Aorta (tissue), 5 donors: ENCODE data around the gene TMA7. TPM values are rescaled to one million over a fixed set of nuclear protein-coding genes. Genes with fewer than 3 reads are reported as not detected.
A peak's percentile ranks its signal among the peaks of the same experiment; 100 is the strongest.
"Not testable (repeated sequence)": the region's sequence is repeated elsewhere in the genome, so short reads cannot be mapped to it uniquely, and the experiment has no call there.

Experiments
- ATAC-seq: fragments of 200-7000 bp; cut with Tn5 transposase; one replicate; pipeline ENCODE4 v1.9.1; 2022; ENCODE audit warnings: moderate library complexity; ENCODE audit not compliant: low FRiP score
- DNase-seq, 2 donors: peaks; one replicate each; pipeline ENCODE4 v3.0.0-alpha.2; 2020
- H3K27ac ChIP-seq, 2 donors: one replicate each; pipeline ENCODE4 v1.5.1; 2013; ENCODE audit warnings: low read length in 2 of 2, mild to moderate bottlenecking in 2 of 2, moderate library complexity in 2 of 2, control low read depth in 1 of 2, inconsistent platforms in 1 of 2, low read depth in 1 of 2
- H3K27me3 ChIP-seq, 2 donors: one replicate each; pipeline ENCODE4 v1.6.1; 2013; ENCODE audit warnings: control low read depth in 1 of 2, low read length in 1 of 2, mild to moderate bottlenecking in 1 of 2, moderate library complexity in 1 of 2; ENCODE audit not compliant: insufficient read depth in 2 of 2, control insufficient read depth in 1 of 2
- H3K36me3 ChIP-seq, 2 donors: one replicate each; pipeline ENCODE4 v1.6.1; 2013; ENCODE audit warnings: control low read depth in 1 of 2, low read length in 1 of 2, mild to moderate bottlenecking in 1 of 2; ENCODE audit not compliant: insufficient read depth in 2 of 2, control insufficient read depth in 1 of 2
- H3K4me1 ChIP-seq, 2 donors: one replicate each; pipeline ENCODE4 v1.6.1; 2013; ENCODE audit warnings: low read length in 2 of 2, control low read depth in 1 of 2, mild to moderate bottlenecking in 1 of 2, moderate library complexity in 1 of 2; ENCODE audit not compliant: insufficient read depth in 2 of 2, control insufficient read depth in 1 of 2
- H3K4me3 ChIP-seq, 2 donors: one replicate each; pipeline ENCODE4 v1.5.1; 2013; ENCODE audit warnings: low read length in 2 of 2, control low read depth in 1 of 2, mild to moderate bottlenecking in 1 of 2
- H3K9me3 ChIP-seq: one replicate; pipeline ENCODE4 v1.6.1; 2013; ENCODE audit warnings: mild to moderate bottlenecking, low read length; ENCODE audit not compliant: control insufficient read depth
- WGBS, 2 donors: extraction: QIAGEN DNeasy Blood & Tissue Kit; methylation state at CpG; one replicate each; pipeline ENCODE4 v1.1.7; 2013; 5-methylcytosine and 5-hydroxymethylcytosine counted together
- intact Hi-C, 2 donors: fragments of 100-400 bp; cut with DNase I; formaldehyde crosslinking; loops; one replicate each; pipeline versions ENCODE4 v1.14.2 to v1.15.0; 2022
- polyA plus RNA-seq, 2 donors: library from polyadenylated mRNA; stranded (reverse); fragments of 200-250 nt; gene quantifications; one replicate each; pipeline ENCODE4 v1.2.3, GENCODE V29; 2013
- total RNA-seq, 2 donors: library from RNA; stranded (reverse); fragmentation: NEBNext Ultra II Directional; extraction: Animal tissue kit (Norgen Biotek cat#: 25700); gene quantifications; one replicate each; pipeline ENCODE4 v1.2.1, GENCODE V29; 2021
- donor health status: healthy with polysubstance abuse.
- donor health status: Bipolar disorder and iron deficiency.
- donor health status: DM: no; HTN: no; CAD: no.
- donor health status: DM: no; HTN: no; CAD: no.
- donor health status: DM: yes; HTN: yes; CAD: no.

The TMA7 gene
- total and polyA plus RNA-seq, 4 donors, result 114 to 686 (median 215) TPM

GRCh38 chr3:48472673-48472922 is 32.5 kb downstream of the TMA7 start:
- H3K4me1 ChIP-seq, result no peaks in the 10 kb centered on the region
- WGBS, 2 donors, result 0 to 1% methylated on average over 5 of the region's 5 CpGs
- intact Hi-C loops, result no loop called here

GRCh38 chr3:48472923-48473616 is 33.0 kb downstream of the TMA7 start:
- Histone ChIP-seq H3K4me3 (peak overlapping the region; percentile 77 to 96), H3K27me3 (no peaks in the 10 kb centered on the region), H3K27ac (peak overlapping the region; percentile 71 to 99), H3K36me3 (no peaks in the 10 kb centered on the region), H3K4me1 (no peaks in the 10 kb centered on the region), H3K9me3 (no peaks in the 10 kb centered on the region)
- 3% methylated on average over 17 of the region's 17 CpGs for WGBS, 2 donors
- peak; percentile 96 for DNase-seq
- intact Hi-C loops, result loop anchor here in 1 of 2 donors (1.0 kb wide), 1 partner anchor 31 kb away; the partner anchor contains the start of gene SHISA5
- peak; percentile 94 for ATAC-seq

More at GRCh38 chr3:48472673-48472922, 32.5 kb downstream of the TMA7 start:
- H3K27me3 ChIP-seq, result no peaks in the 10 kb centered on the region
- H3K27ac ChIP-seq, result peak overlapping the region; percentile 71 to 99
- no peaks in the 10 kb centered on the region for H3K36me3 ChIP-seq
- no peaks in the 10 kb centered on the region for H3K9me3 ChIP-seq
- ATAC-seq (peak; percentile 28), DNase-seq (no peak)
- peak overlapping the region; percentile 77 to 96 for H3K4me3 ChIP-seq

GRCh38 chr3:48473617-48473952 is 33.5 kb downstream of the TMA7 start:
- no peak for DNase-seq
- no peaks in the 10 kb centered on the region for H3K4me1 ChIP-seq
- ATAC-seq, result no peak
- no peaks in the 10 kb centered on the region for H3K9me3 ChIP-seq
- WGBS, 2 donors, result 64% methylated on average over 5 of the region's 5 CpGs
- H3K27ac ChIP-seq, result peak overlapping the region in 1 of 2 donors; percentile 99
- H3K4me3 ChIP-seq, result no peak overlapping the region
- H3K27me3 ChIP-seq, result no peaks in the 10 kb centered on the region
- H3K36me3 ChIP-seq, result no peaks in the 10 kb centered on the region
- intact Hi-C loops, result loop anchor here in 1 of 2 donors (1.0 kb wide), 1 partner anchor 31 kb away; the partner anchor contains the start of gene SHISA5

- ATAC-seq, H3K9me3 ChIP-seq, intact Hi-C loops, H3K4me3 ChIP-seq, H3K36me3 ChIP-seq, H3K27me3 ChIP-seq, H3K4me1 ChIP-seq, DNase-seq, H3K27ac ChIP-seq: not testable (repeated sequence)
- WGBS, 2 donors, result 93 to 95% methylated on average over 4 of the region's 4 CpGs
These were observed 34.0 kb downstream of the TMA7 start for GRCh38 chr3:48474031-48474430.

- H3K27ac ChIP-seq, result no peak overlapping the region
- DNase-seq (peak in 1 of 2 donors; percentile 31), ATAC-seq (no peak)
- WGBS, 2 donors, result 69 to 70% methylated on average over 4 of the region's 4 CpGs
- peaks cover 0 to 1% of the 10 kb centered on the region in 2 donors for H3K36me3 ChIP-seq
- H3K4me3 ChIP-seq, result no peak overlapping the region
- H3K4me1 ChIP-seq, result no peaks in the 10 kb centered on the region
- no peaks in the 10 kb centered on the region for H3K9me3 ChIP-seq
- intact Hi-C loops, result no loop called here
- no peaks in the 10 kb centered on the region for H3K27me3 ChIP-seq
These were observed 34.6 kb downstream of the TMA7 start for GRCh38 chr3:48474619-48475018.

- Histone ChIP-seq H3K4me3 (no peak overlapping the region), H3K27me3 (no peaks in the 10 kb centered on the region), H3K36me3 (peaks cover 0 to 1% of the 10 kb centered on the region in 2 donors), H3K4me1 (no peaks in the 10 kb centered on the region), H3K9me3 (no peaks in the 10 kb centered on the region), H3K27ac (no peak overlapping the region)
- DNase-seq (peak in 1 of 2 donors; percentile 62), ATAC-seq (no peak)
- intact Hi-C loops, result no loop called here
- WGBS, 2 donors, result 77 to 78% methylated on average over 11 of the region's 11 CpGs
These were observed 35.1 kb downstream of the TMA7 start for GRCh38 chr3:48475188-48475587.

GRCh38 chr3:48476426-48477053 is 36.5 kb downstream of the TMA7 start:
- Histone ChIP-seq H3K9me3 (no peaks in the 10 kb centered on the region), H3K4me1 (no peaks in the 10 kb centered on the region), H3K4me3 (no peak overlapping the region), H3K27me3 (no peaks in the 10 kb centered on the region), H3K27ac (no peak overlapping the region), H3K36me3 (peaks cover 0 to 1% of the 10 kb centered on the region in 2 donors)
- peak in 1 of 2 donors; percentile 61 for DNase-seq
- 78 to 90% methylated on average over 9 of the region's 9 CpGs for WGBS, 2 donors
- no peak for ATAC-seq
- intact Hi-C loops, result no loop called here

- no peaks in the 10 kb centered on the region for H3K9me3 ChIP-seq
- whole genome bisulfite sequencing, 2 donors, result 79 to 82% methylated on average over 8 to 9 of the region's 9 CpGs
- intact Hi-C loops, result no loop called here
- no peaks in the 10 kb centered on the region for H3K27me3 ChIP-seq
- ATAC-seq, result no peak
- no peaks in the 10 kb centered on the region for H3K4me1 ChIP-seq
- H3K27ac ChIP-seq, result no peak overlapping the region
- DNase-seq, result peak in 1 of 2 donors; percentile 56
- peaks cover 0 to 1% of the 10 kb centered on the region in 2 donors for H3K36me3 ChIP-seq
- H3K4me3 ChIP-seq, result no peak overlapping the region
These were observed 38.0 kb downstream of the TMA7 start for GRCh38 chr3:48477959-48478520.
